Aorta (tissue), 5 donors: ENCODE measurements around the gene CALN1. TPM values are rescaled to one million over a fixed set of nuclear protein-coding genes. Genes with fewer than 3 reads are reported as not detected.
A peak's percentile ranks its signal among the peaks of the same experiment; 100 is the strongest.

Source experiments
- ATAC-seq: fragments of 200-7000 bp; cut with Tn5 transposase; one replicate; pipeline ENCODE4 v1.9.1; 2022; ENCODE audit warnings: moderate library complexity; ENCODE audit not compliant: low FRiP score
- DNase-seq, 2 donors: peaks; one replicate each; pipeline ENCODE4 v3.0.0-alpha.2; 2020
- H3K27ac ChIP-seq, 2 donors: one replicate each; pipeline ENCODE4 v1.5.1; 2013; ENCODE audit warnings: low read length in 2 of 2, mild to moderate bottlenecking in 2 of 2, moderate library complexity in 2 of 2, control low read depth in 1 of 2, inconsistent platforms in 1 of 2, low read depth in 1 of 2
- H3K27me3 ChIP-seq, 2 donors: one replicate each; pipeline ENCODE4 v1.6.1; 2013; ENCODE audit warnings: control low read depth in 1 of 2, low read length in 1 of 2, mild to moderate bottlenecking in 1 of 2, moderate library complexity in 1 of 2; ENCODE audit not compliant: insufficient read depth in 2 of 2, control insufficient read depth in 1 of 2
- H3K36me3 ChIP-seq, 2 donors: one replicate each; pipeline ENCODE4 v1.6.1; 2013; ENCODE audit warnings: control low read depth in 1 of 2, low read length in 1 of 2, mild to moderate bottlenecking in 1 of 2; ENCODE audit not compliant: insufficient read depth in 2 of 2, control insufficient read depth in 1 of 2
- H3K4me1 ChIP-seq, 2 donors: one replicate each; pipeline ENCODE4 v1.6.1; 2013; ENCODE audit warnings: low read length in 2 of 2, control low read depth in 1 of 2, mild to moderate bottlenecking in 1 of 2, moderate library complexity in 1 of 2; ENCODE audit not compliant: insufficient read depth in 2 of 2, control insufficient read depth in 1 of 2
- H3K4me3 ChIP-seq, 2 donors: one replicate each; pipeline ENCODE4 v1.5.1; 2013; ENCODE audit warnings: low read length in 2 of 2, control low read depth in 1 of 2, mild to moderate bottlenecking in 1 of 2
- H3K9me3 ChIP-seq: one replicate; pipeline ENCODE4 v1.6.1; 2013; ENCODE audit warnings: mild to moderate bottlenecking, low read length; ENCODE audit not compliant: control insufficient read depth
- WGBS, 2 donors: extraction: QIAGEN DNeasy Blood & Tissue Kit; methylation state at CpG; one replicate each; pipeline ENCODE4 v1.1.7; 2013; 5-methylcytosine and 5-hydroxymethylcytosine counted together
- intact Hi-C, 2 donors: fragments of 100-400 bp; cut with DNase I; formaldehyde crosslinking; loops; one replicate each; pipeline versions ENCODE4 v1.14.2 to v1.15.0; 2022
- polyA plus RNA-seq, 2 donors: library from polyadenylated mRNA; stranded (reverse); fragments of 200-250 nt; gene quantifications; one replicate each; pipeline ENCODE4 v1.2.3, GENCODE V29; 2013
- total RNA-seq, 2 donors: library from RNA; stranded (reverse); fragmentation: NEBNext Ultra II Directional; extraction: Animal tissue kit (Norgen Biotek cat#: 25700); gene quantifications; one replicate each; pipeline ENCODE4 v1.2.1, GENCODE V29; 2021
- donor health status: healthy with polysubstance abuse.
- donor health status: Bipolar disorder and iron deficiency.
- donor health status: DM: no; HTN: no; CAD: no.
- donor health status: DM: no; HTN: no; CAD: no.
- donor health status: DM: yes; HTN: yes; CAD: no.

The CALN1 gene
- total and polyA plus RNA-seq, 4 donors = 0.33 TPM; not detected in 3

GRCh38 chr7:71768450-71768849 lies 643.7 kb downstream of the CALN1 start:
- Histone ChIP-seq H3K27ac (no peak overlapping the region), H3K9me3 (no peaks in the 10 kb centered on the region), H3K4me3 (no peak overlapping the region), H3K36me3 (no peaks in the 10 kb centered on the region), H3K4me1 (no peaks in the 10 kb centered on the region), H3K27me3 (no peaks in the 10 kb centered on the region)
- intact Hi-C loops = no loop called here
- ATAC-seq (no peak), DNase-seq (no peak)
- WGBS, 2 donors = 42 to 50% methylated on average over 2 of the region's 2 CpGs

- ATAC-seq = no peak
- DNase-seq = no peak
- intact Hi-C loops = no loop called here
- Histone ChIP-seq H3K4me3 (no peak overlapping the region), H3K27ac (no peak overlapping the region), H3K9me3 (peaks cover 6% of the 10 kb centered on the region), H3K36me3 (no peaks in the 10 kb centered on the region), H3K27me3 (no peaks in the 10 kb centered on the region), H3K4me1 (no peaks in the 10 kb centered on the region)
These were observed 646.1 kb downstream of the CALN1 start for GRCh38 chr7:71766016-71766415.

GRCh38 chr7:71761336-71761735 lies 650.8 kb downstream of the CALN1 start:
- Histone ChIP-seq H3K36me3 (no peaks in the 10 kb centered on the region), H3K27ac (no peak overlapping the region), H3K27me3 (no peaks in the 10 kb centered on the region), H3K4me3 (no peak overlapping the region), H3K9me3 (peaks cover 10% of the 10 kb centered on the region), H3K4me1 (no peaks in the 10 kb centered on the region)
- ATAC-seq (no peak), DNase-seq (no peak)
- intact Hi-C loops = no loop called here

- no peaks in the 10 kb centered on the region for H3K27me3 ChIP-seq
- no peaks in the 10 kb centered on the region for H3K36me3 ChIP-seq
- DNase-seq (no peak), ATAC-seq (no peak)
- WGBS, 2 donors = 88 to 89% methylated on average over 4 of the region's 4 CpGs
- H3K4me1 ChIP-seq = no peaks in the 10 kb centered on the region
- H3K9me3 ChIP-seq = peaks cover 7% of the 10 kb centered on the region
- H3K4me3 ChIP-seq = no peak overlapping the region
- no peak overlapping the region for H3K27ac ChIP-seq
- intact Hi-C loops = no loop called here
These were observed 657.3 kb downstream of the CALN1 start for GRCh38 chr7:71754828-71755227.

GRCh38 chr7:71753956-71754664 lies 658.0 kb downstream of the CALN1 start:
- peaks cover 0 to 5% of the 10 kb centered on the region in 2 donors for H3K27me3 ChIP-seq
- H3K36me3 ChIP-seq = no peaks in the 10 kb centered on the region
- H3K9me3 ChIP-seq = peaks cover 7% of the 10 kb centered on the region
- no peak overlapping the region for H3K4me3 ChIP-seq
- intact Hi-C loops = no loop called here
- H3K4me1 ChIP-seq = no peaks in the 10 kb centered on the region
- no peak overlapping the region for H3K27ac ChIP-seq
- DNase-seq (no peak), ATAC-seq (no peak)
- WGBS, 2 donors = 9% methylated on average over 9 of the region's 9 CpGs

- no peak overlapping the region for H3K27ac ChIP-seq
- 91 to 99% methylated on average over 2 of the region's 2 CpGs for WGBS, 2 donors
- no peaks in the 10 kb centered on the region for H3K4me1 ChIP-seq
- ATAC-seq (no peak), DNase-seq (no peak)
- no peak overlapping the region for H3K4me3 ChIP-seq
- H3K9me3 ChIP-seq = peaks cover 6% of the 10 kb centered on the region
- H3K27me3 ChIP-seq = peaks cover 0 to 5% of the 10 kb centered on the region in 2 donors
- intact Hi-C loops = no loop called here
- no peaks in the 10 kb centered on the region for H3K36me3 ChIP-seq
These were observed 658.9 kb downstream of the CALN1 start for GRCh38 chr7:71753236-71753635.

GRCh38 chr7:71752171-71752935 lies 659.8 kb downstream of the CALN1 start:
- ATAC-seq (peak; percentile 15), DNase-seq (peak; percentile 47 to 80)
- Histone ChIP-seq H3K9me3 (peaks cover 7% of the 10 kb centered on the region), H3K27ac (no peak overlapping the region), H3K4me1 (no peaks in the 10 kb centered on the region), H3K27me3 (peaks cover 0 to 5% of the 10 kb centered on the region in 2 donors), H3K4me3 (no peak overlapping the region), H3K36me3 (no peaks in the 10 kb centered on the region)
- WGBS, 2 donors = 14 to 16% methylated on average over 38 to 43 of the region's 43 CpGs
- intact Hi-C loops = no loop called here

- 93 to 95% methylated on average over 6 of the region's 6 CpGs for WGBS, 2 donors
- intact Hi-C loops = no loop called here
- DNase-seq (no peak), ATAC-seq (no peak)
- Histone ChIP-seq H3K36me3 (no peaks in the 10 kb centered on the region), H3K9me3 (peaks cover 5% of the 10 kb centered on the region), H3K4me1 (no peaks in the 10 kb centered on the region), H3K4me3 (no peak overlapping the region), H3K27ac (no peak overlapping the region), H3K27me3 (peaks cover 0 to 5% of the 10 kb centered on the region in 2 donors)
These were observed 661.8 kb downstream of the CALN1 start for GRCh38 chr7:71750290-71750689.

- no peaks in the 10 kb centered on the region for H3K36me3 ChIP-seq
- peaks cover 0 to 5% of the 10 kb centered on the region in 2 donors for H3K27me3 ChIP-seq
- ATAC-seq (no peak), DNase-seq (no peak)
- H3K4me1 ChIP-seq = no peaks in the 10 kb centered on the region
- peaks cover 5% of the 10 kb centered on the region for H3K9me3 ChIP-seq
- no peak overlapping the region for H3K4me3 ChIP-seq
- intact Hi-C loops = no loop called here
- 66 to 67% methylated on average over 5 of the region's 5 CpGs for WGBS, 2 donors
- no peak overlapping the region for H3K27ac ChIP-seq
These were observed 666.1 kb downstream of the CALN1 start for GRCh38 chr7:71746006-71746405.
